Fibroblast of upper back skin (primary cell): ENCODE results near the gene SLC35D2.
"Not testable (repeated sequence)": the region's sequence is repeated elsewhere in the genome, so short reads cannot be mapped to it uniquely, and the experiment has no call there.

Experiments used
- DNase-seq: peaks from one replicate; pipeline ENCODE4 v3.0.0-alpha.2; 2013

The SLC35D2 gene

DNA sequence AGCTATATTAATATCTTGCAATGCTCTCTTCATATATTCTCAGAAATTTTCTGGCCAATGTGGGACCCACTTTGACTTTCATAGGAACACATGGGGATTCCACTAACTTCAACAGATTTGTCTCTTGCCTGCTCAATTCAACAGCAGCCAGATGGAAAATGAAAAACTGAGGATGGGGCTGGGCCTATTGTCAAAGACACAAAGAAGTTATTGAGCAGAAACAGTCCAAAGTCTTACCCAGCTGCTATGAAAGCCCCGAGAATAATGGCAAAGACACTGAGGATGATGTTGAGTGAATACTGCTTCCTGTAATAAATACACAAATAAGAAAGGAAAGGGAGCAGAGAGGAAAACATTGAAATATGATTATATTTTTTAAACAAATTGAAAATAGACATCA, 32.6 kb downstream of the SLC35D2 start:
- no peak for DNase-seq

DNA sequence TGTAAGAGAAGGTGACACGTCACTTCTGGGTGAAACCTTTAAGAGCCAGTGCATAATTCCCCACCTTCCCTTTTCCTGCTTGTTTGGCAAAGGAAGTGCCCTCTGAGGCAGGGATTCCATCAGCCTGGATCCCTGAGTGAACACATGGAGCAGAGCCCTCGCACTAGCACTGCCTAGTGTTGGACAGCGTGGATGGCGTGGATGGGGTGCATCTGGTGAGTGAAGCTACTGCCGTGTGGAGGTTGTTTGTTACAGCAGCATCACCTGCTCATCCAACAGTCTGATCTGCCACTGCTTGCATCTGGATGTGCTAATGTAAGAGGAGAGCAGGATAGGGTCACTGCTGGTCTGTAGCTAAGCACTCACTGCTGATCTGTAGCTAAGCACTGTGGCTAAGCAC, 35.2 kb downstream of the SLC35D2 start:
- DNase-seq, result no peak

DNA sequence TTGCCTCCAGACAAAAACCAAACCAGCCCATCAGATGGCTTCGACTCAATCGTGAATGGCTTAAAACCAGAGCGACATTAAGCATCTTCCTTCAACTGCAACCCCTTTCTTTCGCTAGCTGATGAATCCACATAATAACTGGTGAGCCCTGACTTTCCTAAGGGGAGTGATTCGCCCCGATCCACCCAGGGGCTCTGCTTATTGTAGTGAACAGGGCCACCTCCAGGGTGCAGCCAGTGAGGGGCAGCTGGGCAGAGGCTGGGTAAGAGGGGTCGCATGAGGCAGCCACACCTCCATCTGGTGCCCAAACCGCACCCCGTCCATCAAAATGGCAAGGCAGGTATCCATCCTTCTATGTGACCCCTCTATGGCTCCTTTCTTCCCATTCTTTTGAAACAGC, 38.0 kb downstream of the SLC35D2 start:
- no peak for DNase-seq

DNA sequence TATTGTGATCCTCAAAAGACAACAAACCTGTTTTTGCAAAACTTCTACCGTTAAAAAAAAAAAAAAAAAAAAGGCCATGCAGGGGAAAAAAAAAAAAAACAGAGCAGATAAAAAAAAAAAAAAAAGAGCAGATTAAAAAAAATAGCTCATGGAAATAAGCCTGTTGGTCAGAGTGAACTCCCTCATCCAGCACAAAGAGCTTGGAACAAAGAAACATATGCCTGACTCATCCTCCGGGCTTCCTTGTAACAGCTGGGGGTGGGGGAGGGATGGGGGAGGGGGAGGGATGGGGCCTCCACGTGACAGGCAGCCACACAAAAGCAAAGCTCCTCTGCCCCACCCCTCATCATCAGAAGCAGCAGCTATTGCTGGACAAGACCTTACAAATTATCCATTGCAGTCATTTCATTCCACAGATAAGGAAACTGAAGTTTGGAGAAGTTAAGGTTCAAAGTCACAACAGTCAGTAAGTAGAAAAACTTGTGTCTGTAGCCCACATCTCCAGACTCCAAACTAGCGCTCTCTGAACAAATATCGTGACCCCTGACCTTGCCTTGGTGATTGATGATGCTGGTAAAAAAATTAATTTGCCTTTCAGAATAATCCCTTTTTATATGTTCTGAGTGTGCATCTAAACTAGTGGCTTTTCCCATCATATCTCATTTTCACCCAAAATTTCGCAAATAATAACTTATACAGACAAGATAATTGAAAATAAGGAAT, 38.9 kb downstream of the SLC35D2 start:
- DNase-seq, result peak; percentile 92

DNA sequence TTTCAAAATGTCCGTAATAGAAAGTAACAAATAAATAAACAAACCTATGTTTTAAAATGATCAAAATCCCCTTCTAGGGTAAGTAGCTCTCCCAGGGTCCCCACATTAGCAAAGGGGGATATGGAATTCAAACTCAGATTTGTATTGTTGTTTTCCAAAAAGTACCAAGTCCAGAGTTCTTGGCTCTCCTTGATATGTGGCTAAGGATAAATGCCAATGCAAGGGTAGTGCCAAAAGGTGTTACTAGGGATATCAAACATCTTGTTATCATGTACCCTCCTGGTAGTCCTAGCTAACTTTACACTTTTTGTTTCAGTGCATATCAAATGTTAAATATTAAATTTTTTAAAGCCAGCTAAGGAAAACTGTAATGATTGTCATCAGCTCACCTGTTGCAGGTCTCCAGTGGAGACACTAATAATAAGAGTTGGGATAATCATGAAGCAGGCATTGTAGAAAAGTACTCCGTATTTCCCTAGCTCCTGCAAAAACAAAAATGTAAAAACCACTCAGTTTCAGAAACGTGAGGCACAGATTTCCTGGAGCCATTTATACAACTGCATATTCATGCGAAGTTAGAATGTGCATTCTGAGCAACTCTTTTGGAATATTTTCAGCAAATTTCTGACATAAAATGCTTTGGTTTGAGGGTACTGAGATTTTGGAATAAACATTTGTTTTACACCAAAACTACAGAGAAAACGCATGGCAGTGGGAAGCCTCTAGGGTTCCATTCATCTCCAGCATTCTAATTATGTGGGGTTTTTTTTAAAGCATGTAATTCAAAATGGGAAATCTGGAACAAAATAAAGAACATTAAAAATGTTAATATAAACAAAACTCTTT, 39.8 kb downstream of the SLC35D2 start:
- no peak for DNase-seq

DNA sequence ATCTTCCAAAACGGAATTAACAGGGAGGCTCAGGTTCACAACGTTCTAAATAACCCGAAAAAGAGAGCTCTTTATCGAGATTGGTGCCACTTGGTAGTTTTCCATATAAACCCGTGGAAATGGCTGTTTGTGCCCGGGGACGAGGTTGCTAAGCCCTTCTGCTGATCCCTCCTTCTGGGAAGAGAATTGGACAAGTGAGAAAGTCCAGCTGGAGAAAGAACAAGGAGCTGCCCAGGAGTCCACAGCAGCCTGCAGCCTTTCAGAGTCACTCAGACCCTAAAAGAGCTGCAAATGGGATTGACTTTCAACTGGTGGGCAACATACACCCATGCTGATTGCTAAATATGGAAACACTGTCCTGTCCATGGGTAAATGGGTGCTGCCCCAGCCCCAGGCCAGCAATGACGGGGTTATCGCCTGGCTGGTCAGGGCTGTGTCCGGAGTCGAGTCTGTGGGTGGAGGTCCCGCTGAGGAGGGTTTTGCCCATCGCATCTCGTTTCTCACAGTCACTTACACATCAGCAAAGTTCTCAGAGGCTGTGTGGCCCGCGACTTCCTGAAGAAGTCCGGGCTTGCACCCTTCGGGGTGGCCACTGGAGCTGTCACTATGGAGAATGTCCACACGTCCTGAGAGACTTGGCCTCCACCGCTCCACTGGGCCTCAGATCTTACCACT, 40.8 kb downstream of the SLC35D2 start:
- DNase-seq, result no peak

DNA sequence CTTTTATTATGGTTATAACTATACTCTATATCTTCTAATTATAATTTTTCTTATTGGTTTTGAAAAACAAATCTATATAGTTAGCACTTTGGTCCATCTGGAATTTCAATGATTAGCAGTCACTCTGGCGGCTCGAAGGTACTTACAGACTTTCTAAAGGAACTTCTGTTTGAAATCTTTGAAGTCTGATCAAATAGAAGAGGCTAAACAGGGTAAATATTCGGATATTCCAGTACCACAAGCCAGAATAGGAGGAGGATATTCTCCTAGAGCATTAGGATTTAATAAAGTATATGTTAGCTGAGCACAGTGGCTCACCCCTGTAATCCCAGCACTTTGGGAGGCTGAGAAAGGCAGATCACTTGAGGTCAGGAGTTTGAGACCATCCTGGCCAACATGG, 42.8 kb downstream of the SLC35D2 start:
- no peak for DNase-seq

DNA sequence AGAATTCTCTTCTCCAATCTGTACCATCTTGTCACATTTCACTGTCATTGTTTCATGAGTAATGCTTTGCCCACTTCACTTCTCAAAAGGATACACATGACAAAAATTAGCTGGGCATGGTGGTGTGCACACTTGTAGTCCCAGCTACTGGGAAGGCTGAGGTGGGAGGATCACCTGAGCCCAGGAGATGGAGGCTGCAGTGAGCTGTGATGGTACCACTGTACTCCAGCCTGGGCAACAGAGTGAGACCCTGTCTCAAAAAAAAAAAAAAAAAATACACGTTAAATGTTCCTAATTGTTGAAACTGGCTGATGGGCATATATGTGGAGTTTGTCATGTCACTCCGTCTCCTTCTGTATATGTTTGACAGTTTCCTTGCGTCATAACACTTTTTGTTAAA, 45.2 kb downstream of the SLC35D2 start:
- DNase-seq, result no peak

DNA sequence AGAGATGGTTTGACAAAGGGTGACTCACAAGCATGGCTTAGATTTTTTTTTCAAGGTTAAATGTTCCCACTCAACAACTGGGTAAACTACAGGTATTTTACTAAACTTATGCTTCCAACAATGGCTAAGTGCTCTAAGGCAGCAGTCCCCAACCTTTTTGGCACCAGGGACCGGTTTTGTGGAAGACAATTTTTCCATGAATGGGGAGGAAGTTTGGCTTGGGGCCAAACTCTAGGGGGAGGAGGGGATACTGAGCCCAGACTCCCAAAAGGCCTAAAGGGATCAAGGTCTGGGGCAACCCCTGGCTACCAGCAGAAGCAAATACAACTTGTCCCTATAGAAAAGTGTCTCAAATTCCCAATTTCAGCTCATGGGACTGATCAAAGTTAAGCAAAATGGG, 49.6 kb downstream of the SLC35D2 start:
- no peak for DNase-seq

DNA sequence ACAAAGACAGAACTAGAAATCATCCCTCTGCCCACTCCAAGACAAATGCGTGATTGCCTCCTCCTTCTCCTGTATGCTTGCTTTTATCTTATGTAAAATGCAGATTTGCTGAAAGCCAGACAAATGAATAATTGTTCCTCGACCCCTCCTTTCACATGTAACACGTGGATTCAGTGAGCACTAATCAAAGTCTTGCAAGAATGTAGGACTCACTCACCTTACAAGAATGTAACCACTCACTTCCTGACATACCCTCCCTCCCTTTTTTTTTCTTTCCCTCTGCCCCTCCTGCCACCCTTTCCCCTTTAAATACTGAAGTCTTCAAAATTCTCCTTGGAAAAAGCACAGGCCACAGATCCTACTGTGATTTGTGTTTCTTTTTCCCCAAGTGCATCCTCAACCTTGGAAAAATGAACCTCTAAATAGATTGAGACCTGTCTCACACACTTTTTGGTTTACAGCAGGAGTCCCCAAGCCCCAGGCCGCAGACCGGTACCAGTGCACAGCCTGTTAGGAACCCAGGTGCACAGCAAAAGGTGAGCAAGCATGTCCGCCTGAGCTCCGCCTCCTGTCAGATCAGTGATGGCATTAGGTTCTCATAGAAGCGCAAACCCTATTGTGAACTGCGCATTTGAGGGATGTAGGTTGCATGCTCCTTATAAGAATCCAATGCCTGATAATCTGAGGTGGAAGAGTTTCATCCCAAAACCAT, 52.1 kb downstream of the SLC35D2 start:
- peak; percentile 50 for DNase-seq

DNA sequence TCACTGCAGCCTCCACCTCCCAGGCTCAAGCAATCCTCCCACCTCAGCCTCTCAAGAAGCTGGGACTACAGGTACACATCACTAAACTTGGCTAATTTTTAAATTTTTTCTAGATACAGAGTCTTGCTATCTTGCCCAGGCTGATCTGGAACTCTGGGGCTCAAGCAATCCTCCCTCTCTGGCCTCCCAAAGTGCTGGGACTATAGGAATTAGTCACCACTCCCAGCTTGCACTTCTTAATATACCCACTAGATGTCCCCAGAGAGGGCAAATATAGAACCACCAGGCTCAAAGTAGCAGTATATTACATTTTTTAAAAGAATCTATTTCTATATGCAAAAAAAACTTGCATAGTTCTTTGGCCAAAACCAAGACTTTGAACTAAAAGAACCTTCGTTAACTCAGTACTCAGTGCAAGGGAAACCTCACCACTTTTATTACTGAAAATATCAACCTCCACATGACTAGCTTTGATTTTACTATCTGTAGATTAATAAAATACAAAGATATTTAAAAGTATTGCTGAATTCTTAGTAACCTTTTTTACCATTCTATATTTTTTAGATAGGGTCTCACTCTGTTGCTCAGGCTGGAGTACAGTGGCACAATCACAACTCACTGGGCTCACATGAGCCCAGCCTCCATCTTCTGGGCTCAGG, 55.7 kb downstream of the SLC35D2 start:
- DNase-seq, result peak; percentile 70

DNA sequence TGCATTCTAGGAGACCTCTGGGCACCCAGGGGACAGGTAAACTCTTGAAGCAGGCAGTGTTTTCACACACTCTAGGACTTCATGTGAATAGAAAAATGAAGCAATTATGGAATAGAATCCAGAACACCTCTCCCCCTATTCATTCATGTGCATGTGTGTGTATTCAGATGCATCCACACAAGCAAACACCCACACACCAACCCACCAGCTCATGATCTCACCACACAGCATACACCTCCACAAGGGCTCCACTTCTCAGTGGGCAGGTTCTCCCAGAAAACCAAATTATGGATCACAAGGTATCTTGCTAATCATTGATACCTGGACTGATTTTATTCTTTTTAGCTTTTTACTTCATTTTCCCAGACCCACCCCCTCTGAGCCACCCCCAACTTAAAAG, 60.3 kb downstream of the SLC35D2 start:
- no peak for DNase-seq

DNA sequence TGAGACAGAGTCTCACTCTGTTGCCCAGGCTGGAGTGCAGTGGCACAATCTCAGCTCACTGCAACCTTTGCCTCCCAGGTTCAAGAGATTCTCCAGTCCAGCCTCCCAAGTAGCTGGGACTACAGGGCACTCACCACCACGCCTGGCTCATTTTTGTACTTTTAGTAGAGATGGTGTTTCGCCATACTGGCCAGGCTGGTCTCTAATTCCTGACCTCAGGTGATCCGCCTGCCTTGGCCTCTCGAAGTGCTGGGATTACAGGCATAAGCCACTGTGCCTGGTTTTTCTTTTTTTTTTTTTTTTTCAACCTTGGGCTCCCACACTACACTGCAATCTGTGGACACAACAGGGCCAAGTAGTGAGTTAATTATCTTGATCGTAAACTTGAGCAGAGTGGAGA, 60.8 kb downstream of the SLC35D2 start:
- DNase-seq, result not testable (repeated sequence)

DNA sequence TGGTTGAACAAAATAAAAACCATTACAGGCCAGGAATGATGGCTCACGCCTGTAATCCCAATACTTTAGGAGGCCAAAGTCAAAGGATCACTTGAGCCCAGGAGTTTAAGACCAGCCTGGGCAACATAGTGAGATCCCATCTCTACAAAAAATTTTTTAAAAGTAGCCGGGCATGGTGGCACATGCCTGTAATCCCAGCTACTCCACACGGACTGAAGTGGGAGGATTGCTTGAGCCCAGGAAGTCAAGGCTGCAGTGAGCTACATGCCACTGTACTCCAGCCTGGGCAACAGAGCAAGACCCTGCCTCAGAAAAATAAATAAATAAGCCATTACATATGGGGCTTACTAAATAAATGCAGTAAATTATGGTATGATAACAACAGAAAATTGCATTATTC, 61.3 kb downstream of the SLC35D2 start:
- not testable (repeated sequence) for DNase-seq

DNA sequence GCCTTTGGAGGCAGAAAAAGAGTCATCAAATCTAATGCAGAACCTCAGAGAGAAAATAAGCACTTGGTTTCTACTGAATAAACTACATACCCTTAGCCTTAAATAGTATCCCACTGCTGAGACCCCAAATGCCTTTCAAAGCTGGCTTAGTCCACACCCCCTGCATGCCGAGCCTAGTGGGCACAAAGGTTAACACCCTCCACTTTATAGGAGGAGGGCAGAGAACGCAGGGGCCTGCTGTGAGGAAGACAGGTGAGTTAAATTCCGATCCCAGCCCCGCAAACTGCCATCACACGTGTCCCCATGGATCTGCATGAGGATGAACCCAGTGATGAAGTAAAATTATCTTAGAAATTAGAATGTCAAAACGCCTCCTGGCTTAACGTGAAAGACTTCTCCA, 62.0 kb downstream of the SLC35D2 start:
- DNase-seq, result no peak

DNA sequence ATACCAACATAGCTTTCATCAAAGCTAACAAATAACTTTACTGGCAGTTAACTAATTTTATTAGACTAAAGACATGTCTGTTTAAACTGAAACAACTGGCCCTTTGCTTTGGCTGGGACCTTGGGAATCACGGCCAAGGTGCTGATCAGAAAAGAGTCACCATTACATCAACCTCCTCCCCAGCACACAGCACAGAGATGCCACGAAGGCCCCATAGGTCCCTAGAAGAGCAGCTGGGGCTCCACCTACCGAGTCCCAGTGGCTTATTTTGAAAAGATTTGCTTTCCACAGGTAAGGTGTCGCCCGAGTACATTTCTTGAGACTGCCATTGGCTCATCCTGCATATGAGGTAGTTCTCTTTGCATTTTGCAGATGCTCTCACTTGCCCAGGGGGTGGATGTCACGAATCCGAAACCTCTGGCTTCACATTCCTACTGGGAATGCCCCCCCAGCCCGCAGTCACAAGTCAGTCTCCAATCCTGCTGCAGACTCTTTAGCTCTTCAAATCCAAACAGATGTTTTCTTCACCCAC, 62.7 kb downstream of the SLC35D2 start:
- DNase-seq, result no peak

DNA sequence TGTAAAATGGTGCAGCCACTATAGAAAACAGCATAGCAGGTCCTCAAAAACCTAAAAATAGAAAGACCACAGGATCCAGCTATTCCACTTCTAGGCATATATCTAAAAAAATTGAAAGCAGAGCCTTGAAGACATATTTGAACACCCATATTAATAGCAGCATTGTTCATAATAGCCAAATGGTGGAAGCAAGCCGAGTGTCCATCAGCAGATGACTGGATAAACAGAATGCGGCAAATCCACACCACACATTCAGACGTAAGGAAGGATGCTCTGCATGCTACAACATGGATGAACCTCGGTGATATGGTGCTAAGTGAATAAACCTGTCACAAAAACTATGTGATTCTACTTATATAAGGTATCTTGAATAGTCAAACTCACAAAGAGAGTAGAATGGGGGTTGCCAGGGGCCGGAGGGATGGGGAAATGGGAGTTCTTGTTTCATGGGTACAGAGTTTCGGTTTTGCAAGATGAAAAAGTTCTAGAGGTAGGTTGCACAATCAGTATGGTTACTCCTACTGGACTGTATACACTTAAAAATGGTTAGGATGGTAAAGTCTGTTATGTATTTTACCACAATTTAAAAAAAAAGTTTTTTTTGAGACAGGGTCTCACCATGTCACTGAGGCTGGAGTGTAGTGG, 64.5 kb downstream of the SLC35D2 start:
- no peak for DNase-seq

DNA sequence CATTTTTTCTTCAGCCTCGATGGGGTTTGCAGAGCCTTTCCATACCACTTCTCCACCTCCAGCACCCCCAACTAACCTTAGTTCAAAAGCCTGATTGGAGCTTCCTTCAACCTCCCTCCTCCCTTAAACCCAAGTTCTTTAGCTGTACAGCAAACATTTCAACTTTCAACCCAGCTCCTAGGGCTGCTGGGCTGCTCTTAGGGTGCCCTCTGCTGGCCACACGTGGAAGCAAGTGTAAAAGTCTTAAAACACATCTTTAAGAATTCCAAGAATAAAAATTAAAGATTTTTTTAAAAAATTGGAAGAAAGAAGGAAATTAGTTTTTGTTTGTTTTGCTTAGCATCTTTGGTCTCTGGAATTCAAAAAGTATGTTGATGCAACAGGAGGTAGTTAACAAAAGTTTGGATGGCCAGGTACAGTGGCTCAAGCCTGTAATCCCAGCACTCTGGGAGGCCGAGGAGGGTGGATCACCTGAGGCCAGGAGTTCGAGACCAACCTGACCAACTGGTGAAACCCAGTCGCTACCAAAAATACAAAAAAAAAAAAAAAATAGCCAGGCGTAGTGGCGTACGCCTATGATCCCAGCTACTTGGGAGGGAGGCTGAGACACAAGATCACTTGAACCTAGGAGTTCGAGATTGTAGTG, 66.1 kb downstream of the SLC35D2 start:
- DNase-seq, result peak; percentile 59

DNA sequence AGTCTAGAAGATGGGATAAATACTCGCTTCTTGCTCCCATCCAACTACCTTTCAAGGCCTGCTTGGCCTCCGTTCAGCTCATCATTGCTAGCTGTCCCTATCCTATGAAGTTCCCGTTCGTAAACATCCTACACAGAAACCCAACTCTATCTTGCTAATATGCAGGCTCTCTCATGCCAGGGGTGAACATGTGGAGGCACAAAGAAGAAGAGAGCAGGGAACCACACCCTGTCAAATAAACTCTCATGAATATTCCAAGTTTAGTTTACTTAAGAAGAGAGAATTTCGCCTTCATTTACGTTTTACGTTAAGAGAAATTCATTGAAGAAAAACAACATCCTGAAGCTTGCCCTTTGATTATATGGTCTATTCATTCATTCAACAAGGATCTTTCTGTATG, 73.7 kb downstream of the SLC35D2 start:
- no peak for DNase-seq

DNA sequence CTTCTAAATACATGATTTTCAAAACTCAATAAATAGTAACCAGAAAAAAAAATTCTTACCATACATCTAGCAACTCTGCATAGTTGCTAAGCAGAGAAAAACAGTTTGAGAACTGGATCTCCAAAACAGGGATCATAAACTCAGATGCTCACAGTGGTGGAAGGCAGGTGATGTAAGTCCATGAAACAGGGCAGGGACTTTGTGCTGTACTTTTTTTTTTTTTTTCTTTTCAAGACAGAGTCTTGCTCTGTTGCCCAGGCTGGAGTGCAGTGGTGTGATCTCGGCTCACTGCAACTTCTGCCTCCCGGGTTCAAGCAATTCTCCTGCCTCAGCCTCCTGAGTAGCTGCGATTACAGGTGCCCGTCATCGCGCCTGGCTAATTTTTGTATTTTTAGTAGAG, 76.6 kb downstream of the SLC35D2 start:
- peak; percentile 25 for DNase-seq

DNA sequence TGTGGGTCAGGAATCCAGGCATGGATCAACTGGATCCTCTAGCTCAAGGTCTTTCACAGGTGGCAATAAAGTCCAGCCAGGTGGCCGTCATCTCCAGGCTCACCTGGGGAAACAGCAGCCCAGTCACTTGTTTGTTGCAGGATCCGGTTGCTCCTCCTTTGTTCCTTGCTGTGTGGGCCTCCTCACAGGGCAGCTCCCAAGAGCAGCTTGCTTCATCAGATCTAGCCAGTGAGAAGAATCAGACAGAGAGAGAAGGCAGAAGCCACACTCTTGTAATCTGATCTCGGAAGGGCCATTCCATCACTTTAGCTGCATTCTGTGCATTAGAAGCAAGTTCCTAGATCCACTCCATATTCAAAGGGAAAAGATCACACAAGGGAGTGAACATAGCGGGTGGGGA, 78.3 kb downstream of the SLC35D2 start:
- DNase-seq, result no peak
